HCT116 (cell line): Measurements from ENCODE around the gene PLA2G4C. TPM values are rescaled to one million over a fixed set of nuclear protein-coding genes. Genes with fewer than 3 reads are reported as not detected.

ENCODE experiments used
- ATAC-seq: fragments of 200-7000 bp; cut with Tn5 transposase; 2 replicates; pipeline ENCODE4 v1.9.1; 2020; ENCODE audit warnings: mild to moderate bottlenecking, moderate library complexity
- BruUV-seq: library from RNA; stranded (reverse); fragments of 400-500 nt; replicated peaks from 2 replicates; lab custom pipeline; 2021; lab: Mats Ljungman, UMichigan
- CTCF ChIA-PET: fragments of 300-600 bp; sonication (Branson Sonifier 250); formaldehyde crosslinking; loops from one replicate; lab custom pipeline; 2021; ENCODE audit warnings: antibody characterized with exemption; lab: Charles Lee
- POLR2A ChIA-PET: fragments of 300-600, 350-600 bp; sonication (Branson Sonifier 250); formaldehyde crosslinking; loops from one replicate; lab custom pipeline; 2021; ENCODE audit warnings: antibody characterized with exemption; lab: Charles Lee
- RAD21 ChIA-PET, 2 experiments: fragments of 300-600 bp; sonication (Branson Sonifier 250); formaldehyde crosslinking; loops; one replicate each; lab custom pipeline; 2023; ENCODE audit warnings: low total read pairs in 2 of 2; ENCODE audit not compliant: uncharacterized antibody in 2 of 2, unreplicated experiment in 2 of 2, low non-redundant PET in 1 of 2; lab: Charles Lee
- DNase-seq: peaks from one replicate; pipeline ENCODE4 v3.0.0-alpha.2; 2010; ENCODE audit warnings: low read depth, low spot score
- H2AFZ ChIP-seq: fragments of 200-600 bp; shearing (Covaris generic), sonication (generic); 2 replicates; pipeline ENCODE4 v1.6.1; 2017; ENCODE audit warnings: low read depth, mixed run types, mixed read lengths, antibody characterized with exemption, low read length; ENCODE audit not compliant: poor library complexity, severe bottlenecking
- H3K27ac ChIP-seq: 2 replicates; pipeline ENCODE4 v1.5.1; 2012; ENCODE audit warnings: low read depth, low read length
- H3K27me3 ChIP-seq: fragments of 200-600 bp; sonication (generic); 2 replicates; pipeline ENCODE4 v1.6.1; 2016; ENCODE audit warnings: mixed run types, low read length, mixed read lengths; ENCODE audit not compliant: insufficient read depth
- H3K36me3 ChIP-seq, 2 experiments: fragments of 200-500 bp in 1 of 2; fragments of 200-600 bp in 1 of 2; sonication (Bioruptor generic) in 1 of 2; sonication (generic) in 1 of 2; 2 replicates each; pipeline versions ENCODE4 v1.5.1 to v1.6.1; 2014 to 2016; ENCODE audit warnings: low read length in 2 of 2, inconsistent platforms in 1 of 2, mixed read lengths in 1 of 2, mixed run types in 1 of 2; ENCODE audit not compliant: insufficient read depth in 2 of 2, control insufficient read depth in 1 of 2
- H3K4me1 ChIP-seq, 2 experiments: fragments of 200-600 bp in 1 of 2; sonication (generic) in 1 of 2; 2 replicates each; pipeline versions ENCODE4 v1.5.1 to v1.6.1; 2012 to 2017; ENCODE audit warnings: low read length in 2 of 2, inconsistent platforms in 1 of 2, mild to moderate bottlenecking in 1 of 2, mixed read lengths in 1 of 2, mixed run types in 1 of 2, moderate library complexity in 1 of 2; ENCODE audit not compliant: insufficient read depth in 2 of 2, control insufficient read depth in 1 of 2
- H3K4me2 ChIP-seq: fragments of 200-600 bp; sonication (generic); 2 replicates; pipeline ENCODE4 v1.6.1; 2017; ENCODE audit warnings: mixed run types, low read length, mixed read lengths
- H3K4me3 ChIP-seq, 2 experiments: fragments of 200-600 bp in 1 of 2; sonication (generic) in 1 of 2; replicated peaks in 1 of 2; 2 replicates each; pipeline ENCODE4 v1.5.1; 2011 to 2016; ENCODE audit warnings: low read length in 2 of 2, control low read depth in 1 of 2, low read depth in 1 of 2, mild to moderate bottlenecking in 1 of 2, mixed read lengths in 1 of 2, mixed run types in 1 of 2
- H3K79me2 ChIP-seq: fragments of 200-600 bp; sonication (generic); 2 replicates; pipeline ENCODE4 v1.6.1; 2017; ENCODE audit warnings: mild to moderate bottlenecking, mixed run types, low read length, moderate library complexity, mixed read lengths; ENCODE audit not compliant: insufficient read depth
- H3K9ac ChIP-seq: fragments of 200-600 bp; sonication (generic); 2 replicates; pipeline ENCODE4 v1.6.1; 2016; ENCODE audit warnings: low read length, mixed read lengths
- H3K9me2 ChIP-seq: fragments of 200-600 bp; sonication (generic), shearing (Covaris generic); 2 replicates; pipeline ENCODE4 v1.6.1; 2017; ENCODE audit warnings: mixed run types, mild to moderate bottlenecking, moderate library complexity; ENCODE audit not compliant: insufficient read depth
- H3K9me3 ChIP-seq, 2 experiments: fragments of 200-500 bp in 1 of 2; fragments of 200-600 bp in 1 of 2; sonication (Bioruptor generic) in 1 of 2; sonication (generic) in 1 of 2; 2 replicates each; pipeline ENCODE4 v1.6.1; 2014 to 2017; ENCODE audit warnings: low read length in 2 of 2, mixed read lengths in 2 of 2, inconsistent platforms in 1 of 2, low read depth in 1 of 2, mild to moderate bottlenecking in 1 of 2, mixed run types in 1 of 2, moderate library complexity in 1 of 2; ENCODE audit not compliant: control insufficient read depth in 1 of 2, insufficient read depth in 1 of 2
- H4K20me1 ChIP-seq: fragments of 200-600 bp; sonication (generic), shearing (Covaris generic); 2 replicates; pipeline ENCODE4 v1.6.1; 2017; ENCODE audit warnings: mixed run types, mild to moderate bottlenecking, moderate library complexity; ENCODE audit not compliant: insufficient read depth
- CEBPB ChIP-seq: IDR thresholded peaks from 2 replicates; pipeline ENCODE4 v1.6.1; 2012; ENCODE audit warnings: low read depth
- ELF1 ChIP-seq: IDR thresholded peaks from 2 replicates; pipeline ENCODE4 v1.6.1; 2012; ENCODE audit warnings: low read depth, borderline replicate concordance
- JUND ChIP-seq: IDR thresholded peaks from 2 replicates; pipeline ENCODE4 v1.6.1; 2012
- POLR2A ChIP-seq: IDR thresholded peaks from 2 replicates; pipeline ENCODE4 v1.7.0; 2011; ENCODE audit warnings: borderline replicate concordance; ENCODE audit not compliant: insufficient read depth, insufficient read length; ENCODE audit errors: extremely low read depth
- RAD21 ChIP-seq: IDR thresholded peaks from 2 replicates; pipeline ENCODE4 v1.6.1; 2012; ENCODE audit warnings: low read depth, mild to moderate bottlenecking
- SIN3A ChIP-seq: IDR thresholded peaks from 2 replicates; pipeline ENCODE4 v1.6.1; 2012; ENCODE audit warnings: low read depth
- TCF7L2 ChIP-seq: IDR thresholded peaks from 2 replicates; pipeline ENCODE4 v1.7.0; 2011; ENCODE audit warnings: borderline replicate concordance, inconsistent platforms; ENCODE audit not compliant: insufficient read depth, insufficient read length; ENCODE audit errors: extremely low read depth
- YY1 ChIP-seq: IDR thresholded peaks from 2 replicates; pipeline ENCODE4 v1.6.1; 2011; ENCODE audit warnings: low read length, low read depth, moderate library complexity, mild to moderate bottlenecking; ENCODE audit not compliant: insufficient replicate concordance; ENCODE audit errors: extremely low read depth
- ZFX ChIP-seq: fragments of 450-650 bp; IDR thresholded peaks from 2 replicates; pipeline ENCODE4 v1.6.1; 2017
- intact Hi-C: fragments of 100-400 bp; cut with micrococcal nuclease; formaldehyde crosslinking; loops from 2 replicates; pipeline ENCODE4 v1.10.0; 2022
- total RNA-seq: library from RNA; stranded (reverse); gene quantifications from one replicate; pipeline ENCODE4 v1.2.1, GENCODE V29; 2021; ENCODE audit not compliant: unreplicated experiment
- TF ChIP-seq, protein P1 (sequence below): IDR thresholded peaks from 2 replicates; pipeline ENCODE4 v1.6.1; 2012; ENCODE audit warnings: low read depth
- TF ChIP-seq, protein P2 (sequence below), 3 experiments: fragments of 200-600 bp in 1 of 3; sonication (generic) in 1 of 3; IDR thresholded peaks in 2 of 3; conservative IDR thresholded peaks in 1 of 3; 2 replicates each; pipeline ENCODE4 v1.5.1; 2012 to 2017; ENCODE audit warnings: low read depth in 2 of 3, low read length in 2 of 3, antibody characterized with exemption in 1 of 3, borderline replicate concordance in 1 of 3, control low read depth in 1 of 3, mild to moderate bottlenecking in 1 of 3, mixed read lengths in 1 of 3, mixed run types in 1 of 3, moderate library complexity in 1 of 3; ENCODE audit not compliant: insufficient read depth in 1 of 3

PLA2G4C gene
- total RNA-seq, 1 experiment from 2014 or later, result 1.7 TPM

DNA sequence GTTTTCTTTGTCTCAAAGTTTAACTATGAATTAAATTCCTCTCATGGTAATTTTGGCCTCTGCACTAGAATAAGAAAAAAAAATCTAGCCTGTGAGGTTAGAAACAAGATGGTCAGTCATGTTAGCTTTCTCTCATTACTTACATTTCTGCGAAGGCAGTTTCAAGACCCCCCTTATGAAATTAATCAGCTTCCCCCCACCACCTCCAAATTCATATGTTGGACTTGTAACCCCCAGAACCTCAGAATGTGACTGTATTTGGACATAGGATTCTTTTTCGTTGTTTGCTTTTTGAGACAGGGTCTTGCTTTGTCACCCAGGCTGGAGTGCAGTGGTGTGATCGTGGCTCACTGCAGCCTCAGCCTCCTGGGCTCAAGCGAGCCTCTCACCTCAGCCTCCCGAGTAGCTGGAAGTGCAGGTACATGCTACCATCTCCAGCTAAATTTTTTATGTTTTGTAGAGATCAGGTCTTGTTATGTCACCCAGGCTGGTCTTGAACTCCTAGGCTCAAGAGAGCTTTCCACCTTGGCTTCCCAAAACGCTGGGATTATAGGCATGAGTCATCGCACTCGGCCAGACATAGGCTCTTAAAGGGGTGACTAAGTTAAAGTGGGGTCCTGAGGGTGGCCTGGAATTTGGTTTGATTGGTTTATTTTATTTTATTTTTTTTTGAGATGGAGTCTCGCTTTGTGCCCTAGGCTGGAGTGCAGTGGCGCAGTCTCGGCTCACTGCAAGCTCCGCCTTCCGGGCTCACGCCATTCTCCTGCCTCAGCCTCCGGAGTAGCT is 1.4 kb downstream of the PLA2G4C start:
- Histone ChIP-seq H3K27me3 (no peaks in the 10 kb centered on the region), H3K9ac (no peak overlapping the region), H3K79me2 (no peaks in the 10 kb centered on the region), H3K36me3 (no peaks in the 10 kb centered on the region), H2AFZ (no peak overlapping the region), H3K4me1 (peaks cover 15 to 29% of the 10 kb centered on the region in 2 experiments), H4K20me1 (no peaks in the 10 kb centered on the region), H3K27ac (no peak overlapping the region), H3K9me3 (no peaks in the 10 kb centered on the region), H3K4me3 (no peak overlapping the region), H3K9me2 (no peaks in the 10 kb centered on the region), H3K4me2 (no peak overlapping the region)
- POLR2A ChIA-PET, result no interaction called here
- BruUV-seq, result no TSS peak
- TF ChIP-seq, protein P1, sequence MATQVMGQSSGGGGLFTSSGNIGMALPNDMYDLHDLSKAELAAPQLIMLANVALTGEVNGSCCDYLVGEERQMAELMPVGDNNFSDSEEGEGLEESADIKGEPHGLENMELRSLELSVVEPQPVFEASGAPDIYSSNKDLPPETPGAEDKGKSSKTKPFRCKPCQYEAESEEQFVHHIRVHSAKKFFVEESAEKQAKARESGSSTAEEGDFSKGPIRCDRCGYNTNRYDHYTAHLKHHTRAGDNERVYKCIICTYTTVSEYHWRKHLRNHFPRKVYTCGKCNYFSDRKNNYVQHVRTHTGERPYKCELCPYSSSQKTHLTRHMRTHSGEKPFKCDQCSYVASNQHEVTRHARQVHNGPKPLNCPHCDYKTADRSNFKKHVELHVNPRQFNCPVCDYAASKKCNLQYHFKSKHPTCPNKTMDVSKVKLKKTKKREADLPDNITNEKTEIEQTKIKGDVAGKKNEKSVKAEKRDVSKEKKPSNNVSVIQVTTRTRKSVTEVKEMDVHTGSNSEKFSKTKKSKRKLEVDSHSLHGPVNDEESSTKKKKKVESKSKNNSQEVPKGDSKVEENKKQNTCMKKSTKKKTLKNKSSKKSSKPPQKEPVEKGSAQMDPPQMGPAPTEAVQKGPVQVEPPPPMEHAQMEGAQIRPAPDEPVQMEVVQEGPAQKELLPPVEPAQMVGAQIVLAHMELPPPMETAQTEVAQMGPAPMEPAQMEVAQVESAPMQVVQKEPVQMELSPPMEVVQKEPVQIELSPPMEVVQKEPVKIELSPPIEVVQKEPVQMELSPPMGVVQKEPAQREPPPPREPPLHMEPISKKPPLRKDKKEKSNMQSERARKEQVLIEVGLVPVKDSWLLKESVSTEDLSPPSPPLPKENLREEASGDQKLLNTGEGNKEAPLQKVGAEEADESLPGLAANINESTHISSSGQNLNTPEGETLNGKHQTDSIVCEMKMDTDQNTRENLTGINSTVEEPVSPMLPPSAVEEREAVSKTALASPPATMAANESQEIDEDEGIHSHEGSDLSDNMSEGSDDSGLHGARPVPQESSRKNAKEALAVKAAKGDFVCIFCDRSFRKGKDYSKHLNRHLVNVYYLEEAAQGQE, result no peak
- TF ChIP-seq YY1 (no peak), ELF1 (no peak), JUND (no peak), POLR2A (no peak), CEBPB (no peak), SIN3A (no peak), RAD21 (no peak), TCF7L2 (no peak), ZFX (no peak)
- TF ChIP-seq, protein P2, sequence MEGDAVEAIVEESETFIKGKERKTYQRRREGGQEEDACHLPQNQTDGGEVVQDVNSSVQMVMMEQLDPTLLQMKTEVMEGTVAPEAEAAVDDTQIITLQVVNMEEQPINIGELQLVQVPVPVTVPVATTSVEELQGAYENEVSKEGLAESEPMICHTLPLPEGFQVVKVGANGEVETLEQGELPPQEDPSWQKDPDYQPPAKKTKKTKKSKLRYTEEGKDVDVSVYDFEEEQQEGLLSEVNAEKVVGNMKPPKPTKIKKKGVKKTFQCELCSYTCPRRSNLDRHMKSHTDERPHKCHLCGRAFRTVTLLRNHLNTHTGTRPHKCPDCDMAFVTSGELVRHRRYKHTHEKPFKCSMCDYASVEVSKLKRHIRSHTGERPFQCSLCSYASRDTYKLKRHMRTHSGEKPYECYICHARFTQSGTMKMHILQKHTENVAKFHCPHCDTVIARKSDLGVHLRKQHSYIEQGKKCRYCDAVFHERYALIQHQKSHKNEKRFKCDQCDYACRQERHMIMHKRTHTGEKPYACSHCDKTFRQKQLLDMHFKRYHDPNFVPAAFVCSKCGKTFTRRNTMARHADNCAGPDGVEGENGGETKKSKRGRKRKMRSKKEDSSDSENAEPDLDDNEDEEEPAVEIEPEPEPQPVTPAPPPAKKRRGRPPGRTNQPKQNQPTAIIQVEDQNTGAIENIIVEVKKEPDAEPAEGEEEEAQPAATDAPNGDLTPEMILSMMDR (IDR thresholded peaks at IDR 0.05 in 2 of 3, conservative IDR thresholded peaks at IDR 0.05 in 1 of 3; ENCODE audit: borderline replicate concordance in 1 of 3, insufficient read depth in 1 of 3, low read depth in 2 of 3, low read length in 2 of 3), result no peak
- DNase-seq (no peak), ATAC-seq (no peak)
- RAD21 ChIA-PET, result no interaction called here
- intact Hi-C loops, result no loop called here
- CTCF ChIA-PET, result interaction anchor here (1.1 kb wide), 1 partner anchor 151 kb away, joined by 3 read pairs; no protein-coding TSS in a partner anchor
